SW480 (cell line): ENCODE data around the gene PON3.
"Not testable (repeated sequence)": the region's sequence is repeated elsewhere in the genome, so short reads cannot be mapped to it uniquely, and the experiment has no call there.

ENCODE experiments used
- DNase-seq: peaks from one replicate; pipeline ENCODE4 v3.0.0-alpha.2; 2016; ENCODE audit warnings: low spot score

Gene PON3

GRCh38 chr7:95411666-95412065 lies 15.5 kb upstream of the PON3 start:
- DNase-seq: no peak

DNA sequence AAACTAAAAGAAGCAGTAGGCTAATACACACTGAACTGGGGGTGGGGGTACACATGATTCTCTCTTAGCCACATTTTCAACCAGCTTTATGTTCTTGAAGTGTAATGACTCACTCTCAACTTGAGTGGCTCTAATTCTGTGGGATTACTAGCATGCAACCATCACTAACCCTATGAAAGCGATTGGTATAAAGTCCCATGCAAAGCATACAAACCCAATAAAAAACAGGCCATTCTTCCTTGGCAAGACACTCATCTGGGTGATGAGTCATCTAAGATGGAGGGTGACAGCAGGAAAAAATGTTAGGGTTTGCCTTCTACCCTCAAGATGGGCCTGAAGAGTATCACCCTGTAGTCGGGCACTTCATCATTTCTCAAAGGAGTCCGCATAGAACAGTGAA lies 14.9 kb upstream of the PON3 start:
- no peak for DNase-seq

GRCh38 chr7:95407751-95408150 lies 11.6 kb upstream of the PON3 start:
- no peak for DNase-seq

DNA sequence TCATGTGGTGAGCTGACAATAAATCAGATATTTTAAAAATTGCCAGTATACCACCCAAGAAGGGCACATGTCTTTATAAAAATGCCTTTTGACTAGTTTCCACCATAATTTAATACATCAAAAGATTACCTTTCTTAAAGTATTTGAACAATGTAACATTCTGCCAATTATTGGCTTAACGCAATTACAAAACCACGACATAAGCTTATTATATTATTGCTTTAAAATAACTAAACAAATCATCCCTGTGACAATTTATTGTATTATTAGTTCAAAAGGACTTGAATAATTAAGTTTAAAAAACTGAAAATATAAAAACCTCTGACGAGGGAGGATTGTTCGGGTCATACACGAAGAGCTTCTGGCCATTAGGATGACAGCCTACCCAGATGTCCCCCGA lies 9.6 kb upstream of the PON3 start:
- no peak for DNase-seq

DNA sequence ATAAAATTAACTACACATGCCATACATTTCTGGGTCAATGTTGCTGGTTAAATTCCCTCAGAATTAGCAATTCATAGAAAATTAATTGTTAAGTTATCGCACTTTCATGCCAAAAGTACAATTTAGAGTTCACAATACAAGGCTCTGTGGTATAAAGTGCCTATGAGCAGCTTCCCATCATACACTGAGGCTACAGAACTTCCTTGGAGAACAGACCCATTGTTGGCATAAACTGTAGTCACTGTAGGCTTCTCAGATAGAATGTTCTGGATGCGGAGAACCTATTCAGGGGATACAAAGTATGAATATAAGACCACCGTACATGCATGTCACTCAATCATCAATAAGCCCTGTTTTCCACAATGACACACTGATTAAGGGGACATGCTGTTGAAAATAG lies 9.0 kb upstream of the PON3 start:
- DNase-seq: no peak

- DNase-seq: no peak
Observed at GRCh38 chr7:95404316-95404865, 8.2 kb upstream of the PON3 start.

GRCh38 chr7:95398155-95398940 lies 2.2 kb upstream of the PON3 start:
- no peak for DNase-seq

DNA sequence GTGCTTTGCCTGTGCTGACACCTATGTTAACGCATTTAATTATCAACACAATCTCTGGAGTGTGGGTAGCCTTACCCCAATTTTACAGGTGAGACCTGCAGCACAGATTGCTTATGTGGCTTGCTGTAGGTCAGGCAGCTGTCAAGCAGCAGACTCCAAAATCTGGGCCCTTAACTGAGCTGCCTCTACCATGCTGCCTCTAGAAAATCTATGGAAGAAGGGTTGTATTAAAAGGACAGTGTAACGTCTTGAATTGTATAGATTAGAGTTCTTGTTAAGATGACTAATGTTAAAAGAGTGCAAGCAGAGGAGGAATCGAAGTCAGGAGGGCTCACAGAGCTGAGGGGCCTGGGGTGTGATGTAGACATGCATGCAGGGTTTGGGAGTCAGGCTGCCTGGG lies 1.2 kb upstream of the PON3 start:
- DNase-seq: no peak

DNA sequence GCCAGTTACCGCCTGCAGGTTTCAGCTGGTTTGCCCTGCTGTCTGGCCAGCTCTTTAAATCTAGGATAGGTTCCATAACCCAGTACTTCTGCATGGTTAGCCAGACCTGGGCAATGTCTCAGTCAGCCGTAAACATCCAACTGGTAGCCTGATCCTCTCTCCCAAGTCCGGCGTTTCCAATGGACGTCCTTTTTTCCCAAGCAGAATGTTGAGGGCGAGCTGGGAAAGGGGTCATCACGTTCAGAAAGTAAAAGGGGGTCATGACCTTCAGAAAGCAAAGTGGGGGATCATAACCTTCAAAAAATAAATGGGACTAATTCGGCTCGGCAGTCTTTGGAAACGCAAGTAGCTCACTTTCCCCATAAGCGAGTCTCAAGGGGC lies 430 bp downstream of the PON3 start:
- DNase-seq: no peak

GRCh38 chr7:95394370-95394769 lies 1.8 kb downstream of the PON3 start:
- DNase-seq: no peak

GRCh38 chr7:95391761-95392160 lies 4.4 kb downstream of the PON3 start:
- no peak for DNase-seq

DNA sequence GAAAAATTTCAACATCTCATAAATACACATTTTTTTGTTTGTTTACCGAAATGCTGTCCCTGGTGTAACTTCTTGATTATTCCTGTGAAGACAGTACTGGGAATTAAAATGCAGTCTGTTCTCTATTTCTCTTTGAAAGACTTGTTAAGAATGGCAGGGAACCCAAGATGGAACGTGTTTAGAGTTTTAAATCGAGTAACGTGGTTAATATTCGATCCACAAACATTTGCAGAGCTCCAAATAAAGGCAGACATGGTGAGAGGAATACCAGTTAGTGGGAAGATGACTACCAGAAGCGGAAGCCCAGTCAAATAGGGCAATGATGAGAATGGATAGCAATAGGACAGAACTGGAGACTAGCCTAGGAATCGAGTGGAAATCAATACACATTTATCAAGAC lies 6.7 kb downstream of the PON3 start:
- no peak for DNase-seq

DNA sequence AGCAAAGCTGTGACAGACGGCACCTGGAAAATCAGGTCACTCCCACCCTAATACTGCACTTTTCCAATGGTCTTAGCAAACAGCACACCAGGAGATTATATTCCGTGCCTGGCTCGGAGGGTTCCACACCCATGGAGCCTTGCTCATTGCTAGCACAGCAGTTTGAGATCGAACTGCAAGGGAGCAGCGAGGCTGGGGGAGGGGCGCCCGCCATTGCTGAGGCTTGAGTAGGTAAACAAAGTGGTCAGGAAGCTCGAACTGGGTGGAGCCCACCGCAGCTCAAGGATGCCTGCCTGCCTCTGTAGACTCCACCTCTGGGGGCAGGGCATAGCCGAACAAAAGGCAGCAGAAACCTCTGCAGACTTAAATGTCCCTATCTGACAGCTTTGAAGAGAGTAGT lies 16.7 kb downstream of the PON3 start:
- DNase-seq: not testable (repeated sequence)

- DNase-seq: no peak
Observed at GRCh38 chr7:95376632-95377400, 19.4 kb downstream of the PON3 start.

DNA sequence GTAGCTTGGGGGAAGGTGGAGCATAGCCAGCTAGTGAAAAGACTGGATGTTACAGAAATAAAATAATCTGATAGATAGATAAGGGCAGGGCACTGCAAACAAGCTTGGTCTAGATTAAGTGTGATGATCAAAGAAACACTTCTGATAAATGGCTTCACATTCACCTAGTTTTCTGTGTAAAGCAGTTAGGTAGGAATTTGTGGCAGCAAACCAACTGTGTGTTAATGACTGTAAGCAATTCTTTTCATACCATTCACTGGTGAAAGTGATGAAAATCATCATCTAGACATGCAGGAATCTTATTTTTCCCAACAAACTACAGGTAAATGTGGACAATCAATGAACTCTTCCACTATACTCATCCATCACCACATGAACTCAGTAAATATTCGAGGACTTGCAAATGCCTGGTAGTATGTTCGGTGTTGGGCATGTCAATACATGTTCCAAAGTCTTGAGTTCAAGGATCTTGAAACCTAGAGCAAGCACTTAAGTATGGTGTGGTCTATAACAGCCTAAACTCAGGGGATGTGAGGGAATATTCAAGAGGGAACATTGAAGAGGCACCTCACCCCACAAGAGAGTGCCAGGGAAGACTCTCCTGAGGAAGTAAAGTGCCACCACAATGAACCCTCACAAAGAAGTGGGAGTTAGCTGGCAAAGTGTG lies 20.5 kb downstream of the PON3 start:
- DNase-seq: no peak

GRCh38 chr7:95373323-95373722 lies 22.9 kb downstream of the PON3 start:
- DNase-seq: no peak

DNA sequence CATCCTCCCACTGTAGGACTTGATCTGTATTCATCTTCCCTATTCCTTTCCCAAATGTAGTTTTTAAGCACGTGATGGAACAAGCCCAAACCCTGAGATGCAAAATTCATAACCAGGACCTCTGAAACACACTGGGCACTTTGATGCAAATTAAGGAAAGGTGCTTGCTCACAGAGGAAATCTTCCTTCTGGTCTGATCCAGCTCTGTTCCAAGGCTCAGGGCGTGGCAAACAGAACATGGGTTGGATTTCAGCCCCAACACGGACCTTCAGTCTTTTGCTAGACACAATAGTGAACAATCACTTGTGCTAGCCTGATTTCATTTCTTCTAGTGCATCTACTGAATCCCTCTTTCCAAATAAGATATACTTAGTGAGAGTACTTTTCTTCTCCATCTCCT lies 27.9 kb downstream of the PON3 start:
- DNase-seq: no peak

DNA sequence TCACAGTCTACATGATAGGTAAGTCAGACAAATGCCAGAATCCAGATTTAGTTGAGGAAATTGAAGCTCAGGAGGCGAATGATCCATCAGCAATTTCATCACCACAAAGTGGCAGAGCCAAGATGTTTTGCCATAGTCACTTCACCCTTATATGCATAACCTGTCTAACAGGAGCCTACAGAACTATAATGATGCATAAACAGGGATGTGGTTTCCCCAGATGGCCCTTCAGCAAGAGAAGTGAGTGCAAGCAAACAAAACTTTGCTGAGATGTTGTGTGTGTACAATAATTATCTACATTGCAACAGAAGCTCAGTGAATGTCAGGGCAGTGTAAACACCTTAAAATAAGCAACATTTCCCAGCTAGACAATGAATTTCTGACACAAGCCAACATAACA lies 28.6 kb downstream of the PON3 start:
- no peak for DNase-seq

DNA sequence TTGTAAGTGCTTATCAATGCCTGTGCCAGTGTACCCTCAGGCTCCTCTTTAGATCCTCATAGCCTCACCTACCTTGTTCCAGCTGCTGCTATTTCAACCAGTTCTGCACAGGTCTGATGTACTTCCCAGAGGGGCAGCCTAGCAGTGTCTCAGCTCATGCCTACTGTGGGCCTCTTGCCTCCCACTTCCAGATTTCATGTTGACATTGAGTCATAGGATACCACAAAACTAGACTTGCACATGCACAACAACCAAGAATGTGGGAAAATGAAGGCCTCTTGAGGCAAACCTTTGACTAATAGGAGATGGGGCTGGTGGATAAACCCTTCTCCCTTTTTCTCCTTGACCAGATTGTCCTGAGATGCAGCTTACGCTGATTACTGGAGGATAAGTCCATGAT lies 31.0 kb downstream of the PON3 start:
- no peak for DNase-seq

GRCh38 chr7:95357623-95358022 lies 38.6 kb downstream of the PON3 start:
- DNase-seq: no peak

DNA sequence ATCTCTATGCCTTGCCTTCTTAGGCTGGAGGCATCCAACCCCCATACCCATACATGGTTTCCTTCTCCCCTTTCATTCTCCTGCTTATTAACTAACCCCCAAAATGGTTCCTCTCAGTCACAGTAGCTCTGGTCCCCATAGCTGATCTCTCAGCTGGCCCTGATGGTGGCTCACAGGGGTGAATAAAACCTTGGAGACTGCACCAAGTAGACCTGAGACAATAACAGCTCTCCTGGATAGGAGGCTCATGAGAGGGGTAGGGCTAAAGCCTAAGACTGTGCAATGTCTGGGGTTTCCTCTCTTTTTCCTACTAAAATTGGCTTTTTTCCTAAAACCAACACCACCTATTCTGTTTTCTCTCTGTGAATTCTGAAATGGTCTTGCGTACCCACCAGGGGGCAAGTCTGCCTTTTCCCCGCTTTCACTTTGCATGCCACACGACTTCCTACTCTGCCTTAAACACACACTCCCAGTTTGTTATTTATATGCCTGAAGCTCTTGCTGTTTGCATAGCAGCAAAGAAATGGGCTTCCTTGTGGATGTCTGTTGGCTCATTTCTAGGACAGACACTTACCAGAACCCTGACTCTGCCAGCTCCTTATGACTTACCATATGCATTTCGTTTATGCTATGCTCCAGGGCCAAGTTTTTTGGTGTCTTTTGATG lies 53.4 kb downstream of the PON3 start:
- no peak for DNase-seq

DNA sequence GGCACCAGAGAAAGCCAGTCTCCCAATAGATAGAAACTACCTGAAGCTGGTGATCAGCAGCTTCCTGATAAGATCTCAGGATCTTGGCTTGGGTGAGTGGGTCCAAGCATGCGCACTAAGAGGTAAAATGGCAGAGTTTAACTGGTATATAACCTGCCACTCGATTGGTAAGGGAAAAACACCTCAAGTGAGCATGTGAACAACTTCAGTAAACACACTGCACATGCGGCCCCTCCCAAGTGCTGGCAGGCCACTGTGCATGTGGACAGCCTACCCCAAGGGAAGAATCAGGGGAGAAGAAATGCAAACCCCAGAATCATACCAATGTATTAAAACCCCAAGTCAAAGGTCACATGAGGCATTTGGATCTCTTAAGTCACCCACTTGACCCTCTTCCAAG lies 54.1 kb downstream of the PON3 start:
- DNase-seq: no peak
